HepG2 (cell line): Measurements from ENCODE around the gene RPL27A. TPM values are rescaled to one million over a fixed set of nuclear protein-coding genes. Genes with fewer than 3 reads are reported as not detected.

ENCODE experiments used
- ASH2L ChIP-seq: fragments of 300-600, 200-600 bp; sonication (generic); IDR thresholded peaks from 2 replicates; pipeline ENCODE4 v1.7.0; 2017; ENCODE audit warnings: low read depth, mild to moderate bottlenecking, moderate library complexity, mixed read lengths, low read length; ENCODE audit not compliant: insufficient read length
- CHD2 ChIP-seq: IDR thresholded peaks from 2 replicates; pipeline ENCODE4 v1.6.1; 2011; ENCODE audit warnings: low read depth, low read length, improper control_type of control experiment
- DNMT1 ChIP-seq: sonication (generic); formaldehyde crosslinking; IDR thresholded peaks from 2 replicates; pipeline ENCODE4 v1.5.1; 2020; ENCODE audit warnings: mild to moderate bottlenecking, missing genetic modification reagents
- HES4 ChIP-seq: sonication (generic); formaldehyde crosslinking; IDR thresholded peaks from 2 replicates; pipeline ENCODE4 v1.9.0; 2021; ENCODE audit warnings: mild to moderate bottlenecking, missing genetic modification reagents, borderline replicate concordance
- NFKBIZ ChIP-seq: IDR thresholded peaks from 2 replicates; pipeline ENCODE4 v1.6.1; 2018; ENCODE audit warnings: missing genetic modification reagents, missing compliant biosample characterization
- SKI ChIP-seq: fragments of 450-650 bp; IDR thresholded peaks from one replicate; pipeline ENCODE4 v1.6.1; 2018; ENCODE audit warnings: mild to moderate bottlenecking; ENCODE audit not compliant: partially characterized antibody
- ZC3H13 ChIP-seq: sonication (generic); formaldehyde crosslinking; IDR thresholded peaks from 2 replicates; pipeline ENCODE4 v1.8.1; 2023; ENCODE audit warnings: mild to moderate bottlenecking, missing genetic modification reagents, moderate library complexity
- ZKSCAN8 ChIP-seq: IDR thresholded peaks from 2 replicates; pipeline ENCODE4 v1.6.1; 2016; ENCODE audit warnings: borderline replicate concordance, missing genetic modification reagents, missing compliant biosample characterization
- ZNF317 ChIP-seq: sonication (generic); formaldehyde crosslinking; IDR thresholded peaks from 2 replicates; pipeline ENCODE4 v1.5.0; 2020; ENCODE audit warnings: mild to moderate bottlenecking, missing genetic modification reagents
- ZNF747 ChIP-seq: sonication (generic); formaldehyde crosslinking; IDR thresholded peaks from 2 replicates; pipeline ENCODE4 v1.8.1; 2023; ENCODE audit warnings: missing genetic modification reagents, mild to moderate bottlenecking, borderline replicate concordance
- polyA plus RNA-seq, 8 experiments: library from polyadenylated mRNA; depleted of rRNA in 3 of 8; stranded (reverse) in 7 of 8; unstranded in 1 of 8; fragments of >200 nt; fragmentation: Illumina TruSeq in 4 of 8; extraction: Trizol in 4 of 8; gene quantifications; 2 replicates each; pipeline versions ENCODE4 v1.2.1 to v1.2.3, GENCODE V29; 2011 to 2016; ENCODE audit warnings: low read depth in 4 of 8, missing spikeins in 1 of 8, mixed read lengths in 1 of 8; ENCODE audit not compliant: insufficient read depth in 1 of 8
- total RNA-seq, 5 experiments: library from RNA; depleted of rRNA; stranded (reverse); fragments of >200 nt; fragmentation: Illumina TruSeq; extraction: Trizol; gene quantifications; 2 replicates each; pipeline ENCODE4 v1.2.3, GENCODE V29; 2016; ENCODE audit warnings: low read depth in 1 of 5
- TF ChIP-seq, protein P1 (sequence below): sonication (generic); formaldehyde crosslinking; conservative IDR thresholded peaks from 2 replicates; pipeline ENCODE4 v1.8.0; 2022; ENCODE audit warnings: mild to moderate bottlenecking, moderate library complexity, missing genetic modification reagents
- TF ChIP-seq, protein P2 (sequence below): sonication (generic); formaldehyde crosslinking; conservative IDR thresholded peaks from 2 replicates; pipeline ENCODE4 v1.4.0; 2020; ENCODE audit warnings: missing genetic modification reagents
- TF ChIP-seq, protein P3 (sequence below): sonication (generic); formaldehyde crosslinking; IDR thresholded peaks from 2 replicates; pipeline ENCODE4 v1.4.0; 2020; ENCODE audit warnings: missing genetic modification reagents
- TF ChIP-seq, protein P4 (sequence below): sonication (generic); formaldehyde crosslinking; IDR thresholded peaks from 2 replicates; pipeline ENCODE4 v1.5.0; 2020; ENCODE audit warnings: missing genetic modification reagents
- TF ChIP-seq, protein P5 (sequence below): sonication (generic); formaldehyde crosslinking; IDR thresholded peaks from 2 replicates; pipeline ENCODE4 v1.5.0; 2020; ENCODE audit warnings: missing genetic modification reagents, mild to moderate bottlenecking, borderline replicate concordance
- TF ChIP-seq, protein P6 (sequence below): sonication (generic); formaldehyde crosslinking; IDR thresholded peaks from 2 replicates; pipeline ENCODE4 v1.9.0; 2021; ENCODE audit warnings: missing genetic modification reagents, borderline replicate concordance
- TF ChIP-seq, protein P7 (sequence below): sonication (generic); formaldehyde crosslinking; conservative IDR thresholded peaks from 2 replicates; pipeline ENCODE4 v1.5.0; 2020; ENCODE audit warnings: missing genetic modification reagents

Gene RPL27A
- total and polyA plus RNA-seq, 2 of the 13 experiments (the other 11 are each of a cell fraction or from before 2014, with no cell fraction given), result 1,531 to 2,153 TPM

DNA sequence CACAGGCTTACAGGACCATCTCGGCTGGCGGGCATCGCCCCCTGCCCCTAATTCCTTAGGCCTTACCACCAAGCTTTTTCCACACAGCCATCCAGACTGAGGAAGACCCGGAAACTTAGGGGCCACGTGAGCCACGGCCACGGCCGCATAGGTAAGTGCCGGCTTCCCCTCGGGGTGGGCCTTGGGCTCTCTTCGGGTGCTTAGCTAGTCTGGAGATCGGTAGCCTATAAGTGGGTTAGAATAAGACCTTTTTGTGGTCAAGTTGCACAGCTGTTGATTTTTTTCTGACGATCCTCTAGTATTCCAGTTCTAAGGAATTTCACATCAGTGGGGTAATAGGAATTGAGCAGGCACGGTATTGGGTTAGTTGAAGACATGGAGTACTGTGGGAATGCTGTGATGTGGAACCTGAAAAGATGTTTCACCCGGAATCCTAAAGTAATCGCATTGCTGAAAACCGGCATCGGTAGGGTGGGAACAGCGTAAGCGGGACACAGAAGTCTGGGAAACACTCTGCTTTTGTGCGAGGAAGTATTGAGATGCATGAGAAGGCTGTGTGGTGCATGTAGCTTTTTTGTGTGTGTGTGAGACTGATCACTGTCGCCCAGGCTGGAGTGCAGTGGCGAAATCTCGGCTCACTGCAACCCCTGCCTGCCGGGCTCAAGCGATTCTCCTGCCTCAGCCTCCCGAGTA, 669 bp downstream of the RPL27A start (continued):
- no peak for TF ChIP-seq ZNF317 (CRISPR knock-in tag)
- TF ChIP-seq ZNF747, result no peak
- peak; percentile 13 for TF ChIP-seq ASH2L
- no peak for TF ChIP-seq NFKBIZ (CRISPR knock-in tag)
- TF ChIP-seq, protein P1, sequence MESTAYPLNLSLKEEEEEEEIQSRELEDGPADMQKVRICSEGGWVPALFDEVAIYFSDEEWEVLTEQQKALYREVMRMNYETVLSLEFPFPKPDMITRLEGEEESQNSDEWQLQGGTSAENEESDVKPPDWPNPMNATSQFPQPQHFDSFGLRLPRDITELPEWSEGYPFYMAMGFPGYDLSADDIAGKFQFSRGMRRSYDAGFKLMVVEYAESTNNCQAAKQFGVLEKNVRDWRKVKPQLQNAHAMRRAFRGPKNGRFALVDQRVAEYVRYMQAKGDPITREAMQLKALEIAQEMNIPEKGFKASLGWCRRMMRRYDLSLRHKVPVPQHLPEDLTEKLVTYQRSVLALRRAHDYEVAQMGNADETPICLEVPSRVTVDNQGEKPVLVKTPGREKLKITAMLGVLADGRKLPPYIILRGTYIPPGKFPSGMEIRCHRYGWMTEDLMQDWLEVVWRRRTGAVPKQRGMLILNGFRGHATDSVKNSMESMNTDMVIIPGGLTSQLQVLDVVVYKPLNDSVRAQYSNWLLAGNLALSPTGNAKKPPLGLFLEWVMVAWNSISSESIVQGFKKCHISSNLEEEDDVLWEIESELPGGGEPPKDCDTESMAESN (CRISPR knock-in tag), result no peak
- no peak for TF ChIP-seq CHD2
- TF ChIP-seq, protein P2, sequence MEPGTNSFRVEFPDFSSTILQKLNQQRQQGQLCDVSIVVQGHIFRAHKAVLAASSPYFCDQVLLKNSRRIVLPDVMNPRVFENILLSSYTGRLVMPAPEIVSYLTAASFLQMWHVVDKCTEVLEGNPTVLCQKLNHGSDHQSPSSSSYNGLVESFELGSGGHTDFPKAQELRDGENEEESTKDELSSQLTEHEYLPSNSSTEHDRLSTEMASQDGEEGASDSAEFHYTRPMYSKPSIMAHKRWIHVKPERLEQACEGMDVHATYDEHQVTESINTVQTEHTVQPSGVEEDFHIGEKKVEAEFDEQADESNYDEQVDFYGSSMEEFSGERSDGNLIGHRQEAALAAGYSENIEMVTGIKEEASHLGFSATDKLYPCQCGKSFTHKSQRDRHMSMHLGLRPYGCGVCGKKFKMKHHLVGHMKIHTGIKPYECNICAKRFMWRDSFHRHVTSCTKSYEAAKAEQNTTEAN (CRISPR knock-in tag), result no peak
- TF ChIP-seq SKI, result no peak
- TF ChIP-seq, protein P3, sequence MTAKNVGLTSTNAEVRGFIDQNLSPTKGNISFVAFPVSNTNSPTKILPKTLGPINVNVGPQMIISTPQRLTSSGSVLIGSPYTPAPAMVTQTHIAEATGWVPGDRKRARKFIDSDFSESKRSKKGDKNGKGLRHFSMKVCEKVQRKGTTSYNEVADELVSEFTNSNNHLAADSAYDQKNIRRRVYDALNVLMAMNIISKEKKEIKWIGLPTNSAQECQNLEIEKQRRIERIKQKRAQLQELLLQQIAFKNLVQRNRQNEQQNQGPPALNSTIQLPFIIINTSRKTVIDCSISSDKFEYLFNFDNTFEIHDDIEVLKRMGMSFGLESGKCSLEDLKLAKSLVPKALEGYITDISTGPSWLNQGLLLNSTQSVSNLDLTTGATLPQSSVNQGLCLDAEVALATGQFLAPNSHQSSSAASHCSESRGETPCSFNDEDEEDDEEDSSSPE (CRISPR knock-in tag), result no peak
- TF ChIP-seq, protein P4, sequence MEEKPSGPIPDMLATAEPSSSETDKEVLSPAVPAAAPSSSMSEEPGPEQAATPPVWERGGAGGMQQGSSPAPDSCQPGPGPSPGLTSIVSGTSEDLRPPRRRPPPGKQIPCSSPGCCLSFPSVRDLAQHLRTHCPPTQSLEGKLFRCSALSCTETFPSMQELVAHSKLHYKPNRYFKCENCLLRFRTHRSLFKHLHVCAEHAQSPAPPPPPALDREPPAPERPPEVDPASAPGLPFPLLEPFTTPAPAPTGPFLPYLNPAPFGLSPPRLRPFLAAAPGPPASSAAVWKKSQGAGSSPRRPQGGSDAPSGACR, result peak; percentile 14; the same call in 1 of the 2 replicates
- TF ChIP-seq, protein P5, sequence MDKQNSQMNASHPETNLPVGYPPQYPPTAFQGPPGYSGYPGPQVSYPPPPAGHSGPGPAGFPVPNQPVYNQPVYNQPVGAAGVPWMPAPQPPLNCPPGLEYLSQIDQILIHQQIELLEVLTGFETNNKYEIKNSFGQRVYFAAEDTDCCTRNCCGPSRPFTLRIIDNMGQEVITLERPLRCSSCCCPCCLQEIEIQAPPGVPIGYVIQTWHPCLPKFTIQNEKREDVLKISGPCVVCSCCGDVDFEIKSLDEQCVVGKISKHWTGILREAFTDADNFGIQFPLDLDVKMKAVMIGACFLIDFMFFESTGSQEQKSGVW (CRISPR knock-in tag), result no peak
- TF ChIP-seq, protein P6, sequence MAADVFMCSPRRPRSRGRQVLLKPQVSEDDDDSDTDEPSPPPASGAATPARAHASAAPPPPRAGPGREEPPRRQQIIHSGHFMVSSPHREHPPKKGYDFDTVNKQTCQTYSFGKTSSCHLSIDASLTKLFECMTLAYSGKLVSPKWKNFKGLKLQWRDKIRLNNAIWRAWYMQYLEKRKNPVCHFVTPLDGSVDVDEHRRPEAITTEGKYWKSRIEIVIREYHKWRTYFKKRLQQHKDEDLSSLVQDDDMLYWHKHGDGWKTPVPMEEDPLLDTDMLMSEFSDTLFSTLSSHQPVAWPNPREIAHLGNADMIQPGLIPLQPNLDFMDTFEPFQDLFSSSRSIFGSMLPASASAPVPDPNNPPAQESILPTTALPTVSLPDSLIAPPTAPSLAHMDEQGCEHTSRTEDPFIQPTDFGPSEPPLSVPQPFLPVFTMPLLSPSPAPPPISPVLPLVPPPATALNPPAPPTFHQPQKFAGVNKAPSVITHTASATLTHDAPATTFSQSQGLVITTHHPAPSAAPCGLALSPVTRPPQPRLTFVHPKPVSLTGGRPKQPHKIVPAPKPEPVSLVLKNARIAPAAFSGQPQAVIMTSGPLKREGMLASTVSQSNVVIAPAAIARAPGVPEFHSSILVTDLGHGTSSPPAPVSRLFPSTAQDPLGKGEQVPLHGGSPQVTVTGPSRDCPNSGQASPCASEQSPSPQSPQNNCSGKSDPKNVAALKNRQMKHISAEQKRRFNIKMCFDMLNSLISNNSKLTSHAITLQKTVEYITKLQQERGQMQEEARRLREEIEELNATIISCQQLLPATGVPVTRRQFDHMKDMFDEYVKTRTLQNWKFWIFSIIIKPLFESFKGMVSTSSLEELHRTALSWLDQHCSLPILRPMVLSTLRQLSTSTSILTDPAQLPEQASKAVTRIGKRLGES, result no peak
- peak; percentile 61; the same call in 1 of the 2 replicates for TF ChIP-seq HES4 (CRISPR knock-in tag)
- TF ChIP-seq DNMT1 (CRISPR knock-in tag), result no peak
- no peak for TF ChIP-seq ZC3H13
- TF ChIP-seq ZKSCAN8 (CRISPR knock-in tag), result no peak
- TF ChIP-seq, protein P7, sequence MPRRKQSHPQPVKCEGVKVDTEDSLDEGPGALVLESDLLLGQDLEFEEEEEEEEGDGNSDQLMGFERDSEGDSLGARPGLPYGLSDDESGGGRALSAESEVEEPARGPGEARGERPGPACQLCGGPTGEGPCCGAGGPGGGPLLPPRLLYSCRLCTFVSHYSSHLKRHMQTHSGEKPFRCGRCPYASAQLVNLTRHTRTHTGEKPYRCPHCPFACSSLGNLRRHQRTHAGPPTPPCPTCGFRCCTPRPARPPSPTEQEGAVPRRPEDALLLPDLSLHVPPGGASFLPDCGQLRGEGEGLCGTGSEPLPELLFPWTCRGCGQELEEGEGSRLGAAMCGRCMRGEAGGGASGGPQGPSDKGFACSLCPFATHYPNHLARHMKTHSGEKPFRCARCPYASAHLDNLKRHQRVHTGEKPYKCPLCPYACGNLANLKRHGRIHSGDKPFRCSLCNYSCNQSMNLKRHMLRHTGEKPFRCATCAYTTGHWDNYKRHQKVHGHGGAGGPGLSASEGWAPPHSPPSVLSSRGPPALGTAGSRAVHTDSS (CRISPR knock-in tag), result no peak
